GM18511 (cell line): Measurements from ENCODE around the gene DPYSL5.

Source experiments
- ATAC-seq: cut with Tn5 transposase; IDR thresholded peaks from one replicate; pipeline ENCODE4 v1.9.1; 2021; ENCODE audit warnings: mild to moderate bottlenecking, moderate library complexity; ENCODE audit not compliant: unreplicated experiment

The DPYSL5 gene

DNA sequence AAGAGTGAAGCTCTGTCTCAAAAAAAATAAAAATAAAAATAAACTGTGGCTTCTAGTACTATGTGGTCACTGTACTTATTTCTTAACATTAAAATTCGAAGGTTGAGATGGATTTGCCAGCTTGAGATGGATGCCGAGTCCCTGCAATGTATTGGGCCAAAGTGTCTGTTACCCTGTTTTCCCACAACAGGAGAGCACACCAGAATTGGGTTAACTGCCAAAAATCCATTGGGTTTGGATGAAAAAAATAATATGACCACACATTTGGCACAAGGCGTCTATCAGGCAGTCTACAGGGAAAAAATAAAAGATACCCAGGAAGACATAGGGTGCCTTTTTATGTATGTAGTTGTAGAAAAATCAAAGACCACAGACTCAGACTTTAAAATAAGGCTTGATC lies 103.3 kb downstream of the DPYSL5 start:
- ATAC-seq, result no peak

- ATAC-seq, result no peak
These were observed 104.4 kb downstream of the DPYSL5 start for GRCh38 chr2:26952374-26952773.

- no peak for ATAC-seq
These were observed 106.2 kb downstream of the DPYSL5 start for GRCh38 chr2:26954135-26954534.

DNA sequence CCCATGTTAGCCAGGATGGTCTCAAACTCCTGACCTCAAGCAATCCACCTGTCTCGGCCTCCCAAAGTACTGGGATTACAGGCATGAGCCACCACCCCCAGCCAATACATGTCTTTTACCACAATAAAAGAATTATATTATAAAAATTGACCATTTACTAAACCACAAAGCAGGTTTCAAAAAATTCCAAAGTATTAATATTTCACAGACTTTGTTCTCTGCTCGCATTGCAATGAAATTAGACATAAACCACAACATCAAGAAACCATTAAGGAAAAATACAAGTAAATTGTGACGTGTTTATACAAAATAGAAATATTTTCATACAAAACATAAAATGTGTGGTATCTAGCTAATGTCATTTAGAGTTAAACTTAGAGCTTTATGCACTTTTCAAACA lies 109.1 kb downstream of the DPYSL5 start:
- no peak for ATAC-seq

DNA sequence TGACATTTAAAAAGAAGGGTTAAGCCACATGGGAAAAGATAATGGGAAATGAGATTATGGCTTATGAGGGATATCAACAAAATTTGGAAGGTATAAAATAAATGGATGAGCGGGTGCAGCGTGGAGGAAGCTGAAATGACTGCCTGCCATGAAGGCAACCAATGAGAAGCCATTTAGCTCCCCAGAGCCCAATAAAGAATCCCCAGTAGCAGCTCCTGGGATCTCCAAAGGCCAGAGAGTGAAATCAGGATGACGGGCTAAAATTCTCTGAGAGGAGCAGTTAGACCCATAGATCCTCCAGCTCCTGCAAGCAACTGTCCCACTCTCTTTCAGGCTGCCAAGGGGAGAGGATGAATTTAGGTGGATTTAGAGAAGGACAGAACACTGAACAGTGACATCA lies 109.6 kb downstream of the DPYSL5 start:
- no peak for ATAC-seq

GRCh38 chr2:26959331-26959730 lies 111.4 kb downstream of the DPYSL5 start:
- ATAC-seq, result no peak

- ATAC-seq, result no peak
These were observed 116.7 kb downstream of the DPYSL5 start for GRCh38 chr2:26964446-26965130.

- no peak for ATAC-seq
These were observed 120.1 kb downstream of the DPYSL5 start for GRCh38 chr2:26968001-26968400.

DNA sequence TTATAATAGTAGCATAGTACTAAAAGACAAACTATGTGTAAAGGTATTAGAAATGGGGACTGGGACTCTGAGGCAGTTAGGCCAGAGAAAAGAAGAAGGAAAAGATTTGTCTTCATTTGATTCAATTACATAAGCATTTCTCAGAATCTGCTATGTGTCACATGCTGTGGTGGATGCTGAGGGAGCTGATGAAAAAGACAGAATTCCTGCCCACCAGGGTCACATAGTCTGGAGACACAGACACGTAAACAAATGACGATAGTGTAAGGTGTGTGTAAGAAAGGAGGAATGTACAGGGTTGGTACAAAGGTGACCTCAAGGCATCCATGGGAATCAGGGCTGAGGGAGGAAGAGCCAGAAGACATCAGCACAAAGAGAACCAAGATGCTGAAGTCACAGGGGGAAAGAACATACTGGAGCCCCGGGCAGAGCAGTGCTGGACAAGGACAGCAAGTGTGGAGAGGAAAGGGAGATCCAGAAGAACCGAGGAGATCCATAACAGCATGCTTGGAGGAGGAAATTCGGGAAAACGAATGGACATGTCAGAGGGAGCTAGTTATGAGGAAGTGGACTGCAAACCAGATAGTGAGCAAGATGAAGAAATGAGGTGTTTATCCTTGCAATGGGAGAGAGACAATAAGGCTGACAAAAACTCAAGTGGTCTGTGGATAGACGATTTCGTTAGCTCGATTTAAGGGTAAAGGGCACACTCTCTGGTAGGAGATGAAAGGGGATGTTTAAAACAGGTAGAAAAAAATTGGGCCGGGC lies 121.3 kb downstream of the DPYSL5 start:
- no peak for ATAC-seq

GRCh38 chr2:26970244-26970927 lies 122.5 kb downstream of the DPYSL5 start, which contains the start of gene MAPRE3:
Gene MAPRE3, plus strand, starts transcription at chr2:26970637. Its CDS starts 51,582 bp downstream, at chr2:27022219.
- ATAC-seq, result peak; percentile 77

DNA sequence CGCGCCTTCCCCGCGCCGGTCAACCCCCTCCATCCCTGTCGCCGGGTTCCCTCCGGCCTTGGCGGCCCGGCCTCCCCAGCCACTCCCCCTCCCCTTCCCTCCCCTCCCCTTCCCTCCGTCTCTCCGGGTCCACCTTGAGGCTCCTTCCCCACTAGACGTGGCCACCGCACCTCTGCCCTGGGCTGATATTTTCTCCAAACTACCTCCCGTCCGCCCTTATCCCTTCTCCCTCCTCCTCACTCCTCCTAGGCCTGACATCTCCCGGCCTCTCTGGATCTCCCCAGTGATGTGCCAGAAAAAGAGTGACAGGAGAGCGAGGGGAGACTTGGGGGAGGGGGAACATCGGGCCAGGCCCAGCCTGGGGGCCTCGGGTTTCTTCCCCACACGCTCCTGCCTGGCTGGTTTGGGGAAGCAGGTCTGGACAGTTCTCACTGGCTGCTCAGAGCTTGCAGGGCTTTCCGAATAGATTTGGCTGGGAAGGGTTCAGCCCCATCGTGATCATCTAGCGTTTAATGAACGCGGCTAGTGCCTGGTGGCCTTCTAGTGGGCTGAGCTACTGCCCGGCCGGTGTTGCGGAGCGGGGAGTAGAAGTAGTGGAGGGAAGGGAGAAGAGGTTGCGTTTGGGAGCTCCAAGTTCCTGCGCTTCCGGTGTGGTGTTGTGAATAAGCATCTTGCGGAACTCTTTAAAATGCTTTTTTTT lies 123.1 kb downstream of the DPYSL5 start:
- no peak for ATAC-seq

GRCh38 chr2:26971911-26972786 lies 124.2 kb downstream of the DPYSL5 start:
- ATAC-seq, result no peak

GRCh38 chr2:26974352-26974751 lies 126.4 kb downstream of the DPYSL5 start:
- ATAC-seq, result no peak

GRCh38 chr2:26975102-26975501 lies 127.2 kb downstream of the DPYSL5 start:
- ATAC-seq, result no peak

GRCh38 chr2:26975656-26976055 lies 127.7 kb downstream of the DPYSL5 start:
- ATAC-seq, result no peak

DNA sequence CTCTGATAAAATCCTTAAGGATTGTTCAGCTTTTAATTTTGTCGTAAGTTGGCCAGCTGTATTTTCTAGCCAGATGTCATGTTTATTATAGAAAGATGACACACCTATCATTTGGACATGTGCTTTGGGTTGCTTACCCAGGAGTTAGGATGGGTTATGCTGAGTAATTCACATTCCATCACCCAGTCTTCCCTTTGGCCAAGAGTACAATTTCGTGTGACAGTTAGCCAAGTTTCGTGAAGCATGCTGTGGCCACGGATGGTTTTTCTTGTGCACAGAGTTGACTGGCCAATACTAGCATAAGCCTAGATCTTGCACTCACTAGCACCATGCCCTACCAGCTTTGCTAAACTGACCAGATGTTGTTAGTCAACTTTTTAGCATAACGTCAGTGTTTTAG lies 128.3 kb downstream of the DPYSL5 start:
- ATAC-seq, result no peak

- ATAC-seq, result no peak
These were observed 129.1 kb downstream of the DPYSL5 start for GRCh38 chr2:26977012-26977411.

- ATAC-seq, result no peak
These were observed 130.2 kb downstream of the DPYSL5 start for GRCh38 chr2:26978061-26978596.

DNA sequence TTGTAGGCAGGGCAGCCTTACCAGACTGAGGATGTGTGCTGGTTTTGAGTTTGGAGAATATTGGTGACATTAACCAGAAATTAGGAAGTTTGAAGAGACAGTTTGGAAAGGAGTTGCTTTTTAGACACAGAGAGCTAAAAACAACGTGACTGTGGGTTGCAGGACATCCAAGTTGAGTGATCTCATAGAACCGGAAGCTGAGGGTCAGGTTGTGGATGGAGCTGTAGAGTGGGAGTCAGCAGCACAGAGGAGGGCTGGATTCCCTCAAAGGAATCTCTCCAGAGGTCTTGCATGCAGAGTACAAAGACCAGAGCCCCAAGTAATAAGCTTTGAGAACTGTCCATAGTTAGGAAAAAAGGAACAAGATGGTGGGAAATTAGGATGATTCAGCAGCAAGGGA lies 131.8 kb downstream of the DPYSL5 start:
- ATAC-seq, result no peak

DNA sequence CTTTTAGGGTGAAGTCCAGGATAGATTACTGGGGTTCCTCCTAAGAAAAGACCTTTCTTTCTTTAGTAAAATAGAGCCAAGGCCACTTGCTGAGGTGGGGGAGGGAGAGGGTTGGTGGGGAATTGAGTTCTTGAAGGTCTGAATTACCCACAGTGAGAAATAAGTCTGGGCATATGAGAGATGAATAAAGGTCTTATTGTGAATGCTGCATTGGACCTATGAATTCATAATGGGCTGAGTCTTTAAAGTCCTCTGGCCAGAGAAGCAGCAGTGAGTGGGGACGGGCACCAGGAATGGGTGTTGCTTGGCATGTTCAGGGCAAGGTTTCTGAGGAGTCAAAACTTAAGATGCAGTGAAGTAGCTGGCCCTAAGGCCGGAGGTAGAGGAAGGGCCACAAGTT lies 133.0 kb downstream of the DPYSL5 start:
- no peak for ATAC-seq
